ENCODE results near the gene ORAI3.

GRCh38 chr16:30956601-30957455 is 8.0 kb downstream of the ORAI3 start:
- TF ChIP-seq MAX (IDR thresholded peaks at IDR 0.05) (peak; percentile 19), RAD21 (IDR thresholded peaks at IDR 0.05; ENCODE audit: low read depth) (no peak), EP300 (IDR thresholded peaks at IDR 0.05; ENCODE audit: borderline replicate concordance) (no peak), REST (IDR thresholded peaks at IDR 0.05; ENCODE audit: low read depth) (no peak), TEAD4 (IDR thresholded peaks at IDR 0.05) (peak; percentile 56), EGR1 (IDR thresholded peaks at IDR 0.05) (no peak), FOXM1 (IDR thresholded peaks at IDR 0.05; ENCODE audit: borderline replicate concordance, low read depth) (no peak), CEBPB (IDR thresholded peaks at IDR 0.05) (no peak)

All from Ishikawa (cell line).